ENCODE data around the gene APOL2.
"Not testable (repeated sequence)": the region's sequence is repeated elsewhere in the genome, so short reads cannot be mapped to it uniquely, and the experiment has no call there.

The APOL2 gene

GRCh38 chr22:36245805-36246356 is 6.6 kb upstream of the APOL2 start:
- intact Hi-C loops (cut with DNase I) = no loop called here
- no peak for DNase-seq

- no peak for DNase-seq
- intact Hi-C loops (cut with DNase I) = no loop called here
These were observed 5.4 kb upstream of the APOL2 start for GRCh38 chr22:36244522-36245391.

GRCh38 chr22:36243986-36244385 is 4.7 kb upstream of the APOL2 start:
- intact Hi-C loops (cut with DNase I) = no loop called here
- peak in 1 of 10 donors; percentile 70 for DNase-seq

GRCh38 chr22:36239150-36239400 is 252 bp downstream of the APOL2 start:
- intact Hi-C loops (cut with DNase I) = loop anchor here (5.0 kb wide), 2 partner anchors 38 to 47 kb away; no protein-coding TSS in a partner anchor

GRCh38 chr22:36238373-36239149 is 766 bp downstream of the APOL2 start:
- intact Hi-C loops (cut with DNase I) = loop anchor here (5.0 kb wide), 2 partner anchors 39 to 46 kb away; no protein-coding TSS in a partner anchor
- no peak for DNase-seq

More at GRCh38 chr22:36239150-36239400, 252 bp downstream of the APOL2 start:
- DNase-seq = no peak

GRCh38 chr22:36237462-36238372 is 1.6 kb downstream of the APOL2 start:
- DNase-seq = peak in 4 of 10 donors; percentile 39 to 89 (median 70)
- intact Hi-C loops (cut with DNase I) = loop anchor here (5.0 kb wide), 2 partner anchors 40 to 45 kb away; no protein-coding TSS in a partner anchor

- DNase-seq = no peak
- intact Hi-C loops (cut with DNase I) = loop anchor here (5.0 kb wide), 2 partner anchors 41 to 44 kb away; no protein-coding TSS in a partner anchor
These were observed 2.7 kb downstream of the APOL2 start for GRCh38 chr22:36236388-36237319.

GRCh38 chr22:36235585-36235984 is 3.7 kb downstream of the APOL2 start:
- no peak for DNase-seq
- intact Hi-C loops (cut with DNase I) = loop anchor here (5.0 kb wide), 2 partner anchors 42 to 43 kb away; no protein-coding TSS in a partner anchor

GRCh38 chr22:36234919-36235318 is 4.4 kb downstream of the APOL2 start:
- intact Hi-C loops (cut with DNase I) = loop anchor here (5.0 kb wide), 2 partner anchors 42 to 43 kb away; no protein-coding TSS in a partner anchor
- DNase-seq = no peak

- intact Hi-C loops (cut with DNase I) = no loop called here
- DNase-seq = no peak
These were observed 5.1 kb downstream of the APOL2 start for GRCh38 chr22:36234213-36234612.

- no peak for DNase-seq
- intact Hi-C loops (cut with DNase I) = no loop called here
These were observed 5.5 kb downstream of the APOL2 start for GRCh38 chr22:36233796-36234195.

- intact Hi-C loops (cut with DNase I) = no loop called here
- no peak for DNase-seq
These were observed 6.5 kb downstream of the APOL2 start for GRCh38 chr22:36232715-36233401.

GRCh38 chr22:36231051-36231450 is 8.3 kb downstream of the APOL2 start:
- DNase-seq; intact Hi-C loops (cut with DNase I): not testable (repeated sequence)

- intact Hi-C loops (cut with DNase I) = not testable (repeated sequence)
These were observed 9.7 kb downstream of the APOL2 start for GRCh38 chr22:36229649-36230048.

GRCh38 chr22:36228944-36229343 is 10.4 kb downstream of the APOL2 start:
- no peak for DNase-seq
- intact Hi-C loops (cut with DNase I) = no loop called here

More at GRCh38 chr22:36229649-36230048, 9.7 kb downstream of the APOL2 start:
- not testable (repeated sequence) for DNase-seq

GRCh38 chr22:36228369-36228768 is 11.0 kb downstream of the APOL2 start:
- DNase-seq; intact Hi-C loops (cut with DNase I): not testable (repeated sequence)

GRCh38 chr22:36227806-36228205 is 11.5 kb downstream of the APOL2 start:
- intact Hi-C loops (cut with DNase I) = no loop called here
- DNase-seq = no peak

- DNase-seq = no peak
- intact Hi-C loops (cut with DNase I) = no loop called here
These were observed 11.9 kb downstream of the APOL2 start for GRCh38 chr22:36227396-36227795.
